Right renal pelvis (tissue), 4 donors: Measurements from ENCODE around the gene GNAT1. TPM values are rescaled to one million over a fixed set of nuclear protein-coding genes. Genes with fewer than 3 reads are reported as not detected.

Source experiments
- DNase-seq, 4 donors: peaks; one replicate each; pipeline ENCODE4 v3.0.0-alpha.2; 2013; ENCODE audit warnings: low read depth in 4 of 4, low spot score in 3 of 4, missing footprints in 1 of 4
- polyA plus RNA-seq, 4 donors: library from polyadenylated mRNA; unstranded; fragments of 120-200 nt; gene quantifications; one replicate each; pipeline ENCODE4 v1.2.1, GENCODE V29; 2013; ENCODE audit not compliant: insufficient read length in 4 of 4

GNAT1 gene
- polyA plus RNA-seq, 4 donors = 0.03 to 0.10 TPM; not detected in 2

DNA sequence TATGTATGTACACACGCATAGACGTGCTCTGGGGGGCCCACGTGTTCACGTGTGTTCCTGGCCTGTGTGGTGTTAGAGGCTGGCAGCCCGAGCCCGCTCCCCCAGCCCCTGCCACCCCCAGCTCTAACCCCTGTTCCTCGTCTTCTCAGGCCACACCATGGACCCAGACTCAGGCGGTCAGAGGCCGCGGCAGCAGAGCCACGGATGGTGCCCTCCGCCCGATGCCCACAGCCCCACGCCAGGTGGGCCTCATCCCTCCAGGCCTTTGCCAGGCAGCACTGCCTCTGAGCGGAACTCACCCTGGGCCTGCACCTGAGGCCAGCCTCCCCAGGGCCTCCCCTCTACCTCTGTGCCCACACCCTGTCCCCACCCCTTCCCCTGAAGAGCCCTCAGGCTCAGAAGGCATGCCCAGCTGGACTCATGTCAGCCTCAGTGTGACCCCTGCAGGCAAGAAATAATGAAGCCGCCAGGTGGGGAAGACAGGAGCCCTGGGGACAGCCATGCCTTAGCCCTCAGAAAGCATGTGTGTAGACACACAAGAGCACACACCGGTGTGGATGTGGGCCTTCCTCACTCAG, 16.4 kb upstream of the GNAT1 start:
- no peak for DNase-seq

DNA sequence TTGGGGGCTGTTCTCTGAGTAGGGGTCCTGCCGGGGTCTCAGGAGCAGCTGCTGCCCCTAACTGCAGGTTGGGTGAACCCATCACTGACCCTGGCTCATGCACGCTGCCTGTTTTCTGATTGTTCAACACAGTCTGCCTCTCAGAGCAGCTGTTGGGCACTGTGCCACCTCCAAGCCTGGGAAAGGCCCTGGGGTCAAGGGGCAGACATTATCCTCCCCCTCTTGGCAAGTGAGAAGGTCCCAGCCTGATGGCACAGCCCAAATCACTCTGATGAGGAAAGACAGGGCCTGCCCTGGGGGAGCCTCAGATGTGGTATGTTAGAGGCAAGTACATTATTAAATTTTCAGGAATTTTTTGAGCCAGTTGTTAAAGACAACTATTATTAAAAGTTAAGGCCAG, 14.1 kb upstream of the GNAT1 start:
- DNase-seq = no peak

DNA sequence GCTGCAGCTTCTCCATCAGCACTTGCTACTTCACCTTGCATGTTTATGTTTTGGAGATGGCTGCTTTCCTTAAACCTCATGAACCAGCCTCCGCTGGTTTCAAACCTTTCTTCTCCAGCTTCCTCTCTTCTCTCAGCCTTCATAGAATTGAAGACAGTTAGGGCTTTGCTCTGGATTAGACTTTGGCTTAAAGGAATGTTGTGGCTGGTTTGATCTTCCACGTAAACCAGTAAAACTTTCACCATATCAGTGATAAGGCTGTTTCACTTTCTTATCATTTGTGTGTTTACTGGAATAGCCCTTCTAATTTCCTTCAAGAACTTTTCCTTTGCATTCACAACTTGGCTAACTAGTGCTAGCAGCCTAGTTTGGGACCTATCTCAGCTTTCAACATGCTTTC, 11.7 kb upstream of the GNAT1 start:
- no peak for DNase-seq

DNA sequence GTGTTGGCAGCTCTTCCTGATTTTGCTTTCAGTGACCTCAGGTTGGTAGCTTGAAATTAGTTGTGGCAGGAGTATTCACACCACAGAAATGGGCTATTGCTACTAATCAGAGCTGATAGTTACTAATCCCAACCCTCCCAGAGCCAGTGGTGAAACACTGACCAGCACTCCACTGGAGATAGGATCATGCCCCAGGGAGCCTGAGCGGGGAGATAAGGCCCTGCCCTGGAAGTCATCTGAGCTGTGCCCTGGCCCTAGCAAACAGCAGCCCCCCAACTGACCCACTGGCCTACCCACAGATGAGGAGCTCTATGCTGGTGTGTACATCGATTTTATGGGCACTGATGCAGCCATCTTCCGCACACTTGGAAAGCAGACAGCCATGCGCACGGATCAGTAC, 9.4 kb upstream of the GNAT1 start:
- DNase-seq = no peak

DNA sequence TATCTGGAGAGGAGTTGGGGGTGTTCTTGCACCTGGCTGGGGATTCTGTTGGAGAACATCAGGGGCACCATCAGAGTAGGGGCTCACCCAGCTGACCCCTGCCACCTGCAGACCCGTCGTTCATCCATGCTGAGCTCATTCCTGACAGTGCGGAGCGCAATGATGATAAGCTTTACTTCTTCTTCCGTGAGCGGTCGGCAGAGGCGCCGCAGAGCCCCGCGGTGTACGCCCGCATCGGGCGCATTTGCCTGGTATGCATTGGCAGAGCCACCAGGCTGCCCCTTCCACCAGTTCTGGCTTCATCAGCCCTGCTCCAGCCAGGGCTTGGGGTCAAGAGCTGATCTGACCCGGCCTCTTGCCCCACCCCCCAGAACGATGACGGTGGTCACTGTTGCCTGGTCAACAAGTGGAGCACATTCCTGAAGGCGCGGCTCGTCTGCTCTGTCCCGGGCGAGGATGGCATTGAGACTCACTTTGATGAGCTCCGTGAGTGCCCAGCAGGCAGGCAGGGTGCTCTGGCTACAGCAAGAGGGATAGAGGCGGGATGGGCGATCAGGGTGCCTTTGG, 8.8 kb upstream of the GNAT1 start:
- no peak for DNase-seq

DNA sequence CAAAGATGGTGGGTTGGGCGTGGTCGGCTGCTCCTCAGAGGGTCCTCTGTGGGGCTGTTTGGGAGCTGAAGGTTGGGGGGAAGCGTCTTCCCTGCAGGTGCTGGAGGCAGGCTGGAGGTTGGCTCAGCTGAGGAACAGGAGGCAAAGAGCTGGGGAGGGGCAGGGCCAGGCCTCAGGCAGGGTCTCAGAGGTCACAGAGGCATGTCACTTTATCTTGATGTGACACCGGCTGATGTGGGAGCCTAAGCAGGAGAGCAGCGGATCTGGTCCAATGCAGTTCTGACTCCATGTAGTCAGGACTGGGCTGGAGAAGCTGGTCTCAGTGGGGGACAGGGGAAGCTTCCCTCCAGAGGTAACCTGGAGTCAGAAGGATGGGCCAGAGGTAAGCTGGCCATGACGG, 7.7 kb upstream of the GNAT1 start:
- no peak for DNase-seq

DNA sequence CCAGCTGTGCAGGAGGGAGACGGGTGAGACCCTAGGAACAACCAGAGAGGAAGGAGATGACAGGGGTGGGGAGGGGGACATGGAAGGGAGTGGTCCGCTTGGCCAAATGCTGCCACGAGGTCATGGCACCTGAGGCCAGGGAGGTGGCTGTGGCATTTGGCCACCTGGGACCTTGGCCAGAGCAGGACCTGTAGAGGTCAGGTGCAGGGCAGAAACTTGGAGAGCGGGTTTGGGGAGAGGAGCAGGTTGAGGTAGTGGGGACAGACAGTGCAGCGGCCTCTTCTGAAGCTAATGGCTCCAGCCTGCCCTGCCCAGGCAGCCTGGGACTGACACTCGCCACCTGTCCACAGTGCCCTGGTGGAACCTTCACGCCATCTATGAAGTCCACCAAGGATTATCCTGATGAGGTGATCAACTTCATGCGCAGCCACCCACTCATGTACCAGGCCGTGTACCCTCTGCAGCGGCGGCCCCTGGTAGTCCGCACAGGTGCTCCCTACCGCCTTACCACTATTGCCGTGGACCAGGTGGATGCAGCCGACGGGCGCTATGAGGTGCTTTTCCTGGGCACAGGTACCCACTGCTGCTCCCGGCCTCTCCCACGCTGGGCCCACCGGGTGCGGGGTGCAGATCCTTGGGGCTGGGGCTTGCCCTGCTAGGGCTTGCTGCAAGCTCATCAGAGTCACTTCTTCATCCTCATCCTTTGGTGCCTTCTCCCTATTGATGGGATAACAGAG, 7.0 kb upstream of the GNAT1 start:
- no peak for DNase-seq

DNA sequence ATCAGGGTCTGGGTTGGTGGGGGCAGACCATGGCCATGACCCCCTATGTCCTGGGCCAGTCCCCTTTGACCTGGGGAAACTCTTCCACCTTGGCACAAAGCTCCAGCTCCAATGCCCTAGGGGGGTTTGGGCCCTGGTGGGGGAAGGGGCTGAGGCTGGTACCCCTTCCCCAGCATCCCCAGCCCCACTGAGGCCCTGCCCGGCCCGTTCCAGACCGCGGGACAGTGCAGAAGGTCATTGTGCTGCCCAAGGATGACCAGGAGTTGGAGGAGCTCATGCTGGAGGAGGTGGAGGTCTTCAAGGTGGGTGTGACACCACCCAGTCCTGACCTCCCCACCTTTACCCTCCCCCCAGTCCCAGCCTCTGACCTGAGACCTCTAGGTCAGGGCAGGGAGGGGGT, 6.2 kb upstream of the GNAT1 start:
- DNase-seq = no peak

DNA sequence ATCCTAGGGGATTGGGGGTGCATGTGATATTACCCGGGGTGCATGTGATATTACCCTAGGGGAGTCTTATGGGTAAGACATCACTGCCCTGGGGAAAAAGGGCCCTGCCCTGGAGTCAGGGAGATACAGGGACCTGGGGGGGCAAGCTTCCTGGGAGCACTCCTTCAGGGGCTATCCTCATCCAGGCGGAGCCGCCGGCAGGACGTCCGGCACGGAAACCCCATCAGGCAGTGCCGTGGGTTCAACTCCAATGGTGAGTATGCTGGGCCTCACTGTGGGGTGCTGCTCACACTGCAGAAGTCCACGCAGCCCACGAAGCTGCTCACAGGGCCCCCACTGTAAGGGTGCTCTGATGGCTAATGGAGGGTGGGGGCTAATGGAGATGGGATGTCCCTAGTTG, 5.3 kb upstream of the GNAT1 start:
- DNase-seq = no peak

DNA sequence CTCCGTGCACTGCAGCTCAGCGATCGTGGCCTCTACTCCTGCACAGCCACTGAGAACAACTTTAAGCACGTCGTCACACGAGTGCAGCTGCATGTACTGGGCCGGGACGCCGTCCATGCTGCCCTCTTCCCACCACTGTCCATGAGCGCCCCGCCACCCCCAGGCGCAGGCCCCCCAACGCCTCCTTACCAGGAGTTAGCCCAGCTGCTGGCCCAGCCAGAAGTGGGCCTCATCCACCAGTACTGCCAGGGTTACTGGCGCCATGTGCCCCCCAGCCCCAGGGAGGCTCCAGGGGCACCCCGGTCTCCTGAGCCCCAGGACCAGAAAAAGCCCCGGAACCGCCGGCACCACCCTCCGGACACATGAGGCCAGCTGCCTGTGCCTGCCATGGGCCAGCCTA, 3.7 kb upstream of the GNAT1 start:
- no peak for DNase-seq

DNA sequence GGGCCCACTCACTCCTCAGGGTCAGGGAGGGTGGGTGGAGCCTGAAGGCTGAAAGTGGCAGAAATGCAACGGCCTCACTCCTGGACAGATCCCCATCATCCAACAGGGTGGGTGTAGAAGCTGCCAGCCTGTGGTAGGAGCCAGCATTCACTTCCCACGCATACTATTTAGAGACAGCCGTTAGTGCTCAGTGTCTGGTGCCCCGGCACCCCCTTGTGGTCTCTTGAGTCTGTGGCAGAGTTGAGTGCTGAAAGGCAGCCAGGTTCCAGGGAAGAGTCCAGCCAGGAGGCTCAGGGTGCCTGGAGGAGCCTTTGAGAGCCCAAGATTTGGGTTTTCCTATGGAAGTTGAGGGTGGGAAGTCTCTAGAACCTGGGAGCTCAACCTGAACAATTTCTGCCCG, 2.1 kb upstream of the GNAT1 start:
- peak in 3 of 4 donors; percentile 65 to 67 (median 67) for DNase-seq

DNA sequence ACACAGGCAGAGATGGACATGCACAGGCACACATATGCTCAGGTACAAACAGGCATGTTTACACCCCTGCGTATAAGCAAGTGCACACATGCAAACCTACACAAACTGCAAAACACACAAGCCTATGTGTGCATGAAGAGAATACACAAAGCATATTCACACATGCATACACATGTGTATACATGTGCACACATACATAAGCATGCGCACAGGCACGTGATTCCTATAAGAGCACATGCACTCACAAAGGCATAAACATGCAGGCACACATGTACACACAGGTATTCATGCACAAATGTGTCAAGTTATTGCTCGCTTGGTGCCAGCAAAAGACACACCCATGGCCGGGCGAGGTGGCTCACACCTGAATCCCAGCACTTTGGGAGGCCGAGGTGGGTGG, 1.4 kb upstream of the GNAT1 start:
- DNase-seq = no peak

DNA sequence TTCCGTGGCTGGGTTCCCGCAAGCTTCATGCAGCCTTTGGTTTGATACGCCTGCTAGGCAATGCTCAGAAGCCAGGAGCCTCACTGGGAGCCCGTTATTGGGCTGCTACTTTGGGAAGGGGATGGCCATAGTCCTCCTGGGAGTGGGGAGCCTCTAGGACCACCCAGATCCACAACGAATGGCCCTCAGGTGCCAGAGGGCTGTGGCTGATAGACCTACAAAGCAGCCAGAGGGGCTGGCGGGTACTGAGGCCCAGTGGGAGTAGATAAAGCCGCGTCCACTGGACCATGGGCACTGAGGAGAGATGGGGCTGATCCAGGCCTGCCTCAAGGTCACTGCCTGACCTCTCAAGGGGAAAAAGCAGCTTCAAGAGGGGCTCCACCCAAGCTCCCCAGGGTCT, 714 bp downstream of the GNAT1 start:
- no peak for DNase-seq

DNA sequence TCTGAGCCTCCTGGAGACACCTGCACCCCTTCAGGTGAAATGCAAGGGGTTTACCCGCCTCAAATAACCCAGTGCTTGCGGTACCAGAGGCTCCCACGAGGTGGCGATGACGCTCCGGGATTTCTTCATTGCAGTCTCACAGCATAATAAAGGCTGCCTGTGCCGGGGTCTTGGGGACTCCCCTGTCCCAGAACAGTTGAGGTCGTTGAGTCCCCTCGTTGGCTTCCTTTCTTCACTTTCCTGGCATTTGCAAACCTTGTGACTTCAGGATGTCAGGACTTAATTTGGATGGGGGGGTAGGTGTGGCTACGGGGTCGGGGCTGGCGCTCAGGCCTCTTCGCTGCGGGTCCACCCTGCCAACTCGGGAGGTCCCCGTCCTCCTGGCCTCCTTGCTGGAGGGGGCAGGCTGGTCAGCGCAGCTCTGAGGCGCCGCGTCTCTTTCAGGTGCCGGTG, 1.3 kb downstream of the GNAT1 start:
- peak; percentile 54 to 70 (median 59) for DNase-seq

DNA sequence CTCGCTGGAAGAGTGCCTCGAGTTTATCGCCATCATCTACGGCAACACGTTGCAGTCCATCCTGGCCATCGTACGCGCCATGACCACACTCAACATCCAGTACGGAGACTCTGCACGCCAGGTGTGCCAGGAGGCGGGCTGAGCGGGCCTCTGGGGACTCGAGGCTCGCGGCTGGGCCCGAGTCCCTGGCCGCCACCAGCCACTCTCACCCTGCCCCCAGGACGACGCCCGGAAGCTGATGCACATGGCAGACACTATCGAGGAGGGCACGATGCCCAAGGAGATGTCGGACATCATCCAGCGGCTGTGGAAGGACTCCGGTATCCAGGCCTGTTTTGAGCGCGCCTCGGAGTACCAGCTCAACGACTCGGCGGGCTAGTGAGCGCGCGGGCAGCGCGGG, 1.9 kb downstream of the GNAT1 start:
- DNase-seq = no peak

DNA sequence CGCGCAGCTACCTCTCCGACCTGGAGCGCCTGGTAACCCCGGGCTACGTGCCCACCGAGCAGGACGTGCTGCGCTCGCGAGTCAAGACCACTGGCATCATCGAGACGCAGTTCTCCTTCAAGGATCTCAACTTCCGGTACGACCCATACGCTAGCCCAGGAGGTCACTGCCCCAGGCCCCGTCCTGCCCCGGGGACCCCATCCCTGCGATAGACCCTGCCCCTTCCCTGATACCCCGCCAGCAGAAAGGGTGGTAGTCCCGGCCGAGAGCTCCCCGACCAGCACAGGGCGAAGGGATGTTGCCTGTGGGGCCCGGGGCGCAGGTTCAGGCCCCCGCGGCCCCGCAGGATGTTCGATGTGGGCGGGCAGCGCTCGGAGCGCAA, 2.3 kb downstream of the GNAT1 start:
- no peak for DNase-seq

DNA sequence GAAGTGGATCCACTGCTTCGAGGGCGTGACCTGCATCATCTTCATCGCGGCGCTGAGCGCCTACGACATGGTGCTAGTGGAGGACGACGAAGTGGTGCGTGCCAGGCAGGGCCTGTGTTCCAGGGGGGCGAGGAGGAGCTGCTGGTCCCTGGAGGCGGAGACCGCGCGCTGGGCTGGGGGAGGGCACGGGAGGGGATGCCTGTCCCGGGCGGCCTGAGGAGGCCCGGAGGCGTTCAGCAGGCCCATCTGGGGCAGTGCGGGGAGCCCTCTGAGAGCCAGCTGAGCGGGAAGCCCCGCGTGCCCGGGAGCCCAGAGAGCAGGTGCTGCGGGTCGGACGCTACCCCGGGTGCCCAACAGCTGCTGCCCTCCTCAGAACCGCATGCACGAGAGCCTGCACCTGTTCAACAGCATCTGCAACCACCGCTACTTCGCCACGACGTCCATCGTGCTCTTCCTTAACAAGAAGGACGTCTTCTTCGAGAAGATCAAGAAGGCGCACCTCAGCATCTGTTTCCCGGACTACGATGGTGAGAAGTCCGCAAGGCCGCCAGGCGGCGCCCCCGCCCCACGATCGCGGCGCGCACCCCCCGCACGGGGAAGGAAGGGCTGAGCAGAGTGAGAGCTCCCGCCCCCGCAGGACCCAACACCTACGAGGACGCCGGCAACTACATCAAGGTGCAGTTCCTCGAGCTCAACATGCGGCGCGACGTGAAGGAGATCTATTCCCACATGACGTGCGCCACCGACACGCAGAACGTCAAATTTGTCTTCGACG, 2.9 kb downstream of the GNAT1 start:
- peak in 1 of 4 donors; percentile 44 for DNase-seq

DNA sequence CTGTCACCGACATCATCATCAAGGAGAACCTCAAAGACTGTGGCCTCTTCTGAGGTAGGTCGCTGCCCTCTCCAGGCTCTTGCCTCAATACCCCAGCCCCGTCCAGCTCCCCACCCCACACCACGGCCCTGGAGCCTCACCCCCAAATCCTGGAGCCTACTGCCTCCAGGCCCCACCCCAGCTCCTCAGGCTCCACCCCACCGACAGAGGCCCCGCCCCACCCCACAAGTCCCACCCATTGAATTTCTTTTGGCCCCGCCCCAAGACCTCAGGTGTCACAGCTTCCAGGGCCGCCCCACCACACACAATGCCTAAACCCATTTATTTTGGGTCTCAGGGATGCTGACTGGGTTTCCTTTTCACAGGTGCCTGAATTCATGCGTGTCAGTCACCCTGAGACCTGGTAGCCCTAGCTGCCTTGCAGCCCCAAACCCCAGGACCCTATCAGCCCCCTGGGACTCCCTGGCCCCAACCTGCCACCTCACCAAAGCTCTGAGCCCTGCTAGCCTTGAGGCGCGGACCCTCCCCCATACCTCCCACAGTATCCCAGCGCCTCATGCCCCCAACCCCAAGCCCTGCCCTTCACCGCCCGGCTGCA, 3.6 kb downstream of the GNAT1 start:
- DNase-seq = no peak

DNA sequence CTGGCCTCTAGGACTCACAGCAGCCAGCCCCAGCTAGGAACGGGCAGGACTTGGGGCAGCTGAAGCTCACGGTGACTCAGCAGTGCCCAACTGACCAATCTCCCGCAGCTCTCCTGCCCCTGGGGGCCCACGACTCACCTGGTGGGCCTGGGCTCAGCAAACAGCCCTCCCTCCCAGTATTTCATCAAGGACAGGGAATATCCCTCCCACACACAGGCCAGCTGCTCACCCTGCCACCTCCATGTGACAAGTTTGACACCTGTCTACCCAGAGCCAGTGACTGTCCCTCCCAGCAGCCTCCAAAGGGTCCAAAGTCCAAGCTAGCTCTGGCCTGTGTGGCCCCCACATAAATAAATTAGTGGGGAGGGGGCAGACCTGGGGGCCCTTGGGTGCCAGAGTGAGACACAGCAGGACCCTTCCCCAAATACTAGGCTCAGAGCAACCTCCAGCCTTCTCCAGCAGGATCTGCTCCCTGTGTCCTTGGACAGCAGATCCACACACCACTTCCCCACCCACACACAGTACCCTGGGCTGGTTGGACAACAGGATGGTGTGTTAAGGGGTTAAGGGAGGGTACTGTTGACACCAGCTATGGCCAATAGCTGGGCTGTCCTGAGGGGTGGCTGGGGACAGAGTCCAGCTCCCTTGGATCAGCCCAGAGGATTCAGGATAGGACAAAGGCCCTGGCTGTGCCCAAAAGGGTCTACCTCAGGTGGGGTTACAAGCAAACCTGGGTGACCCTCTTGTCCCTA, 4.3 kb downstream of the GNAT1 start:
- DNase-seq = no peak

DNA sequence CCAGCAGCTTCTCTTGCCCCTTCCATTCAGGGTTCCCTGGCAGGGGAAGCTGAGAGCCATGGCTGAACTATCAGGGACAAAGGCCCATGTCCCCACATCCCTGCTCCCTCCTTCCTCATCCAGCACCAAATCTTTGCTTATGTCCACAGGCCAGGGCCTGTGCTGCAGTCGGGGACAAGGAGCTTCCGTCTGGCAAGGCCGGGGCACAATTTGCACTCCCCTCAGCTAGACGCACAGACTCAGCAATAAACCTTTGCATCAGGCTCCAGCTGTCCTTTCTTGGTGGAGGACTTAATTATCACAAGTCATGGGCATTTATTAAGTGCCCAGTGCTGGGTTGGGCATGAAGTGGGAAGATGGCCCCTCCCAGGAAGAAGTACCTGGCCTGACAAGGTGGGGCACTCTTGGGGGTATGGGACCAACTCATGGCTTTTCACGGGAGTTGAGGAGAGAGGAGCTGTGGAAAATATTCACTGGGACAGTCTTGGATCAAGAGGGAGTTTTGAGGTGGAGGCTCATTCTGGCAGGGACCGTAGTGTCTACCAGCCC, 4.9 kb downstream of the GNAT1 start:
- no peak for DNase-seq
